Measurements from ENCODE around the gene CCDC78.

DNA sequence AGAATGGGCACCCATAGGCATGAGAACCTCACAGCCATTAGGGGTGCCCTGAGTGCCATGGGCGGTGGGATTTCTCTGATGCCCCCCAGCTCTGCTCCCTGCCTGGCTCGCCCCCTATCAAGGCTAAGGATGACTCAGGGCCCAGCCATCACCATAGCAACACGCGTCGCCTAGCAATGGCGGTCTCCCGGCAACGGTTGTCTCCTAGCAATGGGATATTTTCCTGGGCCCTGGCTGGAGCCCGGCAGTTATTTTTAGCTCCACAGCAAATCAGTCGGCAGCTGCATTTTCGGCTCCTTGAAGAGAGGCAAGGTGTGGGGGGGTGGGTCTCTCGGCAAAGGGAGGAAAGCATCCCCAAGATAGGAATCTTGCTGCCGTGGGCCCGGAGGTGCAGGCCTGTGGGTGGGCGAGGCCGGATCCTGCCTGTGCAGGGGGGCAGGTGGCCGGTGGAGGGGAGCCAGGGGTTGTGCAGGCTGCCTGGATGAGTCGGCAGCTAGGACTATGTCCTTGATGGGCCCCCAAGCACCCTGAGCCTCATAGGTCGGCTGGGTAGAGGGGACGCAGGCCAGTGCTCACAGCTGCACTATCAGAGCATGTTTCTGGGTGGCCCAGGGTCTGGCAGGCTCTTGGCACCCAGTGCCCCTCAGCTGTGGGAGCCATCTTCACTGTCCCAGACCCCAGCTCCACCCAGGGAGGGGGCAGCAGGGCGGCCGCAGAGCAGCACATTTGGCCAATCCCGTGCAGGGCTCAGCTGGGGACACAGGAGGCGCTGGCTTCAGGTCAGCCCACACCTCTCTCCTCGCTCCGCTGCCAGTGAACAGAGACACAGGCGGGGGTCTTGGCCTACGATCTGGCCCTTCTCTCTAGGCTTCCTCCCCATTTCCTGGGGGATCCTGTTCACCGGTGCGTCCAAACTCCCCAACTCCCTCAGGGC lies 16.4 kb downstream of the CCDC78 start:
- TF ChIP-seq POLR2A (IDR thresholded peaks at IDR 0.05; ENCODE audit: low read length) (no peak), GATA1 (IDR thresholded peaks at IDR 0.05; ENCODE audit: low read depth, low read length) (no peak)
